Measurements from ENCODE around the gene NQO1. TPM values are rescaled to one million over a fixed set of nuclear protein-coding genes. Genes with fewer than 3 reads are reported as not detected.

The NQO1 gene
- total RNA-seq, 2 experiments from 2014 or later: 11.6 to 11.9 TPM

GRCh38 chr16:69712914-69713581 is 13.3 kb downstream of the NQO1 start:
- Mint-ChIP-seq H3K9me3 (no peaks in the 10 kb centered on the region), H3K27ac (no peak overlapping the region), H3K4me1 (ENCODE audit: low read depth) (peaks cover 8% of the 10 kb centered on the region), H3K4me3 (no peak overlapping the region), H3K27me3 (ENCODE audit: low read depth) (no peaks in the 10 kb centered on the region), H3K36me3 (ENCODE audit: low read depth) (no peaks in the 10 kb centered on the region)
- DNase-seq: no peak
- intact Hi-C loops (cut with micrococcal nuclease): no loop called here
- CTCF ChIA-PET: interaction anchor here (0.5 to 1.1 kb wide), 3 partner anchors 12 to 182 kb away, joined by 3 to 4 read pairs (median 3); no protein-coding TSS in a partner anchor

GRCh38 chr16:69712277-69712676 is 14.1 kb downstream of the NQO1 start:
- CTCF ChIA-PET: no interaction called here
- Mint-ChIP-seq H3K4me1 (ENCODE audit: low read depth) (peaks cover 8% of the 10 kb centered on the region), H3K27ac (no peak overlapping the region), H3K36me3 (ENCODE audit: low read depth) (no peaks in the 10 kb centered on the region), H3K9me3 (no peaks in the 10 kb centered on the region), H3K4me3 (no peak overlapping the region), H3K27me3 (ENCODE audit: low read depth) (no peaks in the 10 kb centered on the region)
- DNase-seq: no peak
- intact Hi-C loops (cut with micrococcal nuclease): no loop called here

GRCh38 chr16:69711115-69711740 is 15.1 kb downstream of the NQO1 start:
- H3K36me3 Mint-ChIP-seq (ENCODE audit: low read depth): no peaks in the 10 kb centered on the region
- DNase-seq: no peak
- H3K27ac Mint-ChIP-seq: no peak overlapping the region
- peaks cover 8% of the 10 kb centered on the region for H3K4me1 Mint-ChIP-seq (ENCODE audit: low read depth)
- H3K4me3 Mint-ChIP-seq: no peak overlapping the region
- CTCF ChIA-PET: interaction anchor here (1.8 to 6.2 kb wide), 2 partner anchors 43 to 219 kb away, joined by 5 to 58 read pairs; partner anchors contain the start of gene NOB1
- no peaks in the 10 kb centered on the region for H3K27me3 Mint-ChIP-seq (ENCODE audit: low read depth)
- H3K9me3 Mint-ChIP-seq: no peaks in the 10 kb centered on the region
- intact Hi-C loops (cut with micrococcal nuclease): no loop called here

- no peak for DNase-seq
- H3K36me3 Mint-ChIP-seq (ENCODE audit: low read depth): no peaks in the 10 kb centered on the region
Measured at GRCh38 chr16:69709456-69710084, 16.8 kb downstream of the NQO1 start.

GRCh38 chr16:69707920-69708683 is 18.3 kb downstream of the NQO1 start:
- no peak overlapping the region for H3K27ac Mint-ChIP-seq
- no peak for DNase-seq
- no peak overlapping the region for H3K4me3 Mint-ChIP-seq
- peaks cover 8% of the 10 kb centered on the region for H3K4me1 Mint-ChIP-seq (ENCODE audit: low read depth)
- intact Hi-C loops (cut with micrococcal nuclease): loop anchor here (2.0 to 5.0 kb wide), 3 partner anchors 55 to 311 kb away; partner anchors contain the start of gene WWP2
- no peaks in the 10 kb centered on the region for H3K27me3 Mint-ChIP-seq (ENCODE audit: low read depth)
- CTCF ChIA-PET: interaction anchor here (0.7 to 6.2 kb wide), 10 partner anchors 16 to 379 kb away, joined by 3 to 58 read pairs (median 4); partner anchors contain the start of genes NOB1 and NQO1
- no peaks in the 10 kb centered on the region for H3K9me3 Mint-ChIP-seq
- H3K36me3 Mint-ChIP-seq (ENCODE audit: low read depth): no peaks in the 10 kb centered on the region

More at GRCh38 chr16:69709456-69710084, 16.8 kb downstream of the NQO1 start:
- no peaks in the 10 kb centered on the region for H3K27me3 Mint-ChIP-seq (ENCODE audit: low read depth)
- H3K27ac Mint-ChIP-seq: no peak overlapping the region
- CTCF ChIA-PET: interaction anchor here (0.6 to 6.2 kb wide), 15 partner anchors 9 to 381 kb away, joined by 3 to 58 read pairs (median 4); partner anchors contain the start of genes NOB1 and NQO1
- intact Hi-C loops (cut with micrococcal nuclease): loop anchor here (1.0 to 5.0 kb wide), 4 partner anchors 45 to 312 kb away; partner anchors contain the start of genes NOB1 and WWP2
- no peaks in the 10 kb centered on the region for H3K9me3 Mint-ChIP-seq
- no peak overlapping the region for H3K4me3 Mint-ChIP-seq
- H3K4me1 Mint-ChIP-seq (ENCODE audit: low read depth): peaks cover 8% of the 10 kb centered on the region

DNA sequence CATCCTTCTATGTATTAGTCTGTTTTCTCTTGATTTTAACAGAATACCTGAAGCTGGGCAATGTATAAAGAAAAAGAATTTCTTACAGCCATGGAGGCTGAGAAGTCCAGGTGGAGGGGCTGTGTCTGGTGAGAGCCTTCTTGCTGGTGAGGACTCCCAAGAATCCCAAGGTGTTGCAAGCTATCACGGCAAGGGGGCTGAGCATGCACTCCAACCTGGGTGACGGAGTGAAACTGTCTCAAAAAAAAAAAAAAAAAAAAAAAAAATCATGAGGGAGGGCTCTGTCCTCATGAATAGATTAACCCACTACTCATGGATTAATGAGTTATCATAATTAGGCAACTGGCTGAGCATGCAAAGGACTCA is 19.4 kb downstream of the NQO1 start:
- no peaks in the 10 kb centered on the region for H3K27me3 Mint-ChIP-seq (ENCODE audit: low read depth)
- no peaks in the 10 kb centered on the region for H3K9me3 Mint-ChIP-seq
- peak overlapping the region; percentile 13 for H3K27ac Mint-ChIP-seq
- no peaks in the 10 kb centered on the region for H3K36me3 Mint-ChIP-seq (ENCODE audit: low read depth)
- intact Hi-C loops (cut with micrococcal nuclease): loop anchor here (5.0 kb wide), 1 partner anchor 310 kb away; no protein-coding TSS in a partner anchor
- no peak overlapping the region for H3K4me3 Mint-ChIP-seq
- peaks cover 8% of the 10 kb centered on the region for H3K4me1 Mint-ChIP-seq (ENCODE audit: low read depth)
- CTCF ChIA-PET: interaction anchor here (6.2 kb wide), 1 partner anchor 48 kb away, joined by 58 read pairs; the partner anchor contains the start of gene NOB1
- DNase-seq: no peak

GRCh38 chr16:69706256-69706974 is 19.9 kb downstream of the NQO1 start:
- Mint-ChIP-seq H3K36me3 (ENCODE audit: low read depth) (no peaks in the 10 kb centered on the region), H3K4me1 (ENCODE audit: low read depth) (peaks cover 8% of the 10 kb centered on the region), H3K4me3 (no peak overlapping the region), H3K27me3 (ENCODE audit: low read depth) (no peaks in the 10 kb centered on the region), H3K27ac (peak overlapping the region; percentile 13), H3K9me3 (no peaks in the 10 kb centered on the region)
- intact Hi-C loops (cut with micrococcal nuclease): loop anchor here (5.0 kb wide), 1 partner anchor 309 kb away; no protein-coding TSS in a partner anchor
- CTCF ChIA-PET: interaction anchor here (0.5 to 6.2 kb wide), 4 partner anchors 8 to 122 kb away, joined by 3 to 58 read pairs (median 3); partner anchors contain the start of gene NOB1
- no peak for DNase-seq

GRCh38 chr16:69703638-69704037 is 22.7 kb downstream of the NQO1 start:
- Mint-ChIP-seq H3K27me3 (ENCODE audit: low read depth) (no peaks in the 10 kb centered on the region), H3K9me3 (no peaks in the 10 kb centered on the region), H3K27ac (no peak overlapping the region), H3K4me3 (no peak overlapping the region), H3K4me1 (ENCODE audit: low read depth) (no peaks in the 10 kb centered on the region), H3K36me3 (ENCODE audit: low read depth) (no peaks in the 10 kb centered on the region)
- intact Hi-C loops (cut with micrococcal nuclease): no loop called here
- DNase-seq: no peak
- CTCF ChIA-PET: interaction anchor here (1.1 to 1.8 kb wide), 4 partner anchors 51 to 307 kb away, joined by 3 to 10 read pairs (median 5); partner anchors contain the start of gene NOB1

DNA sequence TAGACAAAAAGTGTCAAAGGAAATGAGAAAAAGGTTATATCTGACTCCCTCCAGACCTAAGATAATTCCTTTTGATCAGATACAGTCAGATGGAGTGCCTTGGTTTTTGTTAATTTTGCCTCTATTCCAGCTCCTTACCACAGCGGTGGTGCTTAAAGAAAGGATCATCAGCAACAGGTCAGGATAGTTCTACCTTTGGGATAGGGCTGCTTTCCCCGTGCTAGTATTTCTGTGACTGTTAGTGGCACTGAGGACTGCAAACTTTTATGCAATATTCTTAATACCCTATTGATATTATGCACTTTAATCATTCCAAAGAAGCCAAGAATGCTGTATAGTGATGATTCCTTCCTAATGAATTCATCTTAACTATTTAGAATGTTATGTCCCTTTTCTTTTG is 24.5 kb downstream of the NQO1 start:
- no peaks in the 10 kb centered on the region for H3K36me3 Mint-ChIP-seq (ENCODE audit: low read depth)
- no peaks in the 10 kb centered on the region for H3K4me1 Mint-ChIP-seq (ENCODE audit: low read depth)
- intact Hi-C loops (cut with micrococcal nuclease): no loop called here
- H3K4me3 Mint-ChIP-seq: no peak overlapping the region
- no peaks in the 10 kb centered on the region for H3K9me3 Mint-ChIP-seq
- no peaks in the 10 kb centered on the region for H3K27me3 Mint-ChIP-seq (ENCODE audit: low read depth)
- no peak overlapping the region for H3K27ac Mint-ChIP-seq
- CTCF ChIA-PET: interaction anchor here (0.6 to 1.0 kb wide), 2 partner anchors 11 to 303 kb away, joined by 3 to 6 read pairs; no protein-coding TSS in a partner anchor
- no peak for DNase-seq

GRCh38 chr16:69701452-69701851 is 24.9 kb downstream of the NQO1 start:
- no peak for DNase-seq
- CTCF ChIA-PET: interaction anchor here (1.0 kb wide), 1 partner anchor 303 kb away, joined by 3 read pairs; no protein-coding TSS in a partner anchor
- intact Hi-C loops (cut with micrococcal nuclease): no loop called here
- H3K9me3 Mint-ChIP-seq: no peaks in the 10 kb centered on the region
- H3K27ac Mint-ChIP-seq: no peak overlapping the region
- H3K4me1 Mint-ChIP-seq (ENCODE audit: low read depth): no peaks in the 10 kb centered on the region
- H3K4me3 Mint-ChIP-seq: no peak overlapping the region
- H3K36me3 Mint-ChIP-seq (ENCODE audit: low read depth): no peaks in the 10 kb centered on the region
- no peaks in the 10 kb centered on the region for H3K27me3 Mint-ChIP-seq (ENCODE audit: low read depth)

GRCh38 chr16:69699915-69700314 is 26.4 kb downstream of the NQO1 start:
- no peak for DNase-seq
- CTCF ChIA-PET: interaction anchor here (0.7 to 1.0 kb wide), 2 partner anchors 9 to 1855 kb away, joined by 3 to 6 read pairs; no protein-coding TSS in a partner anchor
- intact Hi-C loops (cut with micrococcal nuclease): loop anchor here (5.0 kb wide), 1 partner anchor 113 kb away; no protein-coding TSS in a partner anchor
- Mint-ChIP-seq H3K4me3 (no peak overlapping the region), H3K27ac (no peak overlapping the region), H3K9me3 (no peaks in the 10 kb centered on the region), H3K36me3 (ENCODE audit: low read depth) (peaks cover 8% of the 10 kb centered on the region), H3K27me3 (ENCODE audit: low read depth) (no peaks in the 10 kb centered on the region), H3K4me1 (ENCODE audit: low read depth) (no peaks in the 10 kb centered on the region)

All from activated naive CD4-positive, alpha-beta T cell treated with anti-CD3 and anti-CD28 coated beads for 36 hours (primary cell).